HEK293 (cell line): ENCODE data around the gene SERPINA1.
"Not testable (repeated sequence)": the region's sequence is repeated elsewhere in the genome, so short reads cannot be mapped to it uniquely, and the experiment has no call there.

ENCODE experiments used
- CTCF ChIA-PET: fragments of 350-600 bp; formaldehyde crosslinking; extraction: SDS; loops from one replicate; lab custom pipeline; 2021; ENCODE audit warnings: antibody characterized with exemption; lab: Yijun Ruan, JAX
- POLR2A ChIA-PET: fragments of 300-600 bp; formaldehyde crosslinking; extraction: SDS; loops from one replicate; lab custom pipeline; 2020; ENCODE audit warnings: antibody characterized with exemption, inconsistent platforms; lab: Yijun Ruan, JAX
- H3K27ac ChIP-seq: fragments of 200-500 bp; sonication (Bioruptor generic); 2 replicates; pipeline ENCODE4 v1.5.1; 2014; ENCODE audit warnings: low read depth, low read length, control low read depth, inconsistent platforms; ENCODE audit errors: extremely low read depth
- H3K36me3 ChIP-seq, 2 experiments: fragments of 200-500 bp in 1 of 2; sonication (Bioruptor generic) in 1 of 2; 1 replicate in 1 of 2; 2 replicates in 1 of 2; pipeline ENCODE4 v1.5.1; 2014 to 2017; ENCODE audit warnings: inconsistent platforms in 2 of 2, low read length in 2 of 2; ENCODE audit not compliant: control insufficient read depth in 2 of 2, insufficient read depth in 1 of 2
- H3K4me1 ChIP-seq: fragments of 200-500 bp; sonication (Bioruptor generic); 2 replicates; pipeline ENCODE4 v1.5.1; 2014; ENCODE audit warnings: mild to moderate bottlenecking, low read length, inconsistent platforms; ENCODE audit not compliant: control insufficient read depth, insufficient read depth
- H3K4me3 ChIP-seq: 2 replicates; pipeline ENCODE4 v1.5.1; 2011; ENCODE audit warnings: low read depth, mild to moderate bottlenecking, control low read depth, low read length, moderate library complexity
- H3K9me3 ChIP-seq: fragments of 200-500 bp; sonication (Bioruptor generic); 2 replicates; pipeline ENCODE4 v1.5.1; 2014; ENCODE audit warnings: low read depth, low read length, inconsistent platforms; ENCODE audit not compliant: control insufficient read depth, insufficient read depth
- GLIS1 ChIP-seq: fragments of 450-650 bp; formaldehyde crosslinking; IDR thresholded peaks from 2 replicates; pipeline ENCODE4 v1.5.1; 2016; ENCODE audit warnings: missing biosample characterization, missing genetic modification characterization
- MYNN ChIP-seq: fragments of 450-650 bp; formaldehyde crosslinking; IDR thresholded peaks from 2 replicates; pipeline ENCODE4 v1.5.1; 2016; ENCODE audit warnings: missing biosample characterization, missing genetic modification characterization, borderline replicate concordance
- SP2 ChIP-seq: fragments of 450-650 bp; formaldehyde crosslinking; IDR thresholded peaks from 2 replicates; pipeline ENCODE4 v1.5.1; 2016; ENCODE audit warnings: missing biosample characterization, missing genetic modification characterization
- ZBTB48 ChIP-seq: fragments of 450-650 bp; formaldehyde crosslinking; IDR thresholded peaks from 2 replicates; pipeline ENCODE4 v1.5.1; 2016; ENCODE audit warnings: missing biosample characterization, missing genetic modification characterization
- ZFHX2 ChIP-seq: fragments of 450-650 bp; formaldehyde crosslinking; conservative IDR thresholded peaks from 2 replicates; pipeline ENCODE4 v1.5.1; 2016; ENCODE audit warnings: missing biosample characterization, missing genetic modification characterization
- ZIC2 ChIP-seq: fragments of 450-650 bp; formaldehyde crosslinking; IDR thresholded peaks from 2 replicates; pipeline ENCODE4 v1.5.1; 2016; ENCODE audit warnings: missing biosample characterization, missing genetic modification characterization
- ZNF23 ChIP-seq: fragments of 450-650 bp; formaldehyde crosslinking; IDR thresholded peaks from 2 replicates; pipeline ENCODE4 v1.5.1; 2016; ENCODE audit warnings: missing biosample characterization, missing genetic modification characterization, borderline replicate concordance
- ZNF24 ChIP-seq: fragments of 450-650 bp; formaldehyde crosslinking; IDR thresholded peaks from 2 replicates; pipeline ENCODE4 v1.5.1; 2016; ENCODE audit warnings: missing biosample characterization, missing genetic modification characterization
- ZNF426 ChIP-seq: fragments of 450-650 bp; formaldehyde crosslinking; IDR thresholded peaks from 2 replicates; pipeline ENCODE4 v1.5.1; 2017; ENCODE audit warnings: missing biosample characterization, missing genetic modification characterization, mild to moderate bottlenecking, inconsistent platforms, moderate library complexity
- ZNF488 ChIP-seq: fragments of 450-650 bp; formaldehyde crosslinking; IDR thresholded peaks from 2 replicates; pipeline ENCODE4 v1.5.1; 2016; ENCODE audit warnings: missing biosample characterization, missing genetic modification characterization
- ZNF521 ChIP-seq: fragments of 450-650 bp; formaldehyde crosslinking; IDR thresholded peaks from 2 replicates; pipeline ENCODE4 v1.5.1; 2017; ENCODE audit warnings: missing biosample characterization, mild to moderate bottlenecking, missing genetic modification characterization
- ZNF610 ChIP-seq: fragments of 450-650 bp; formaldehyde crosslinking; IDR thresholded peaks from 2 replicates; pipeline ENCODE4 v1.5.1; 2016; ENCODE audit warnings: missing biosample characterization, missing genetic modification characterization, borderline replicate concordance
- ZNF654 ChIP-seq: fragments of 450-650 bp; formaldehyde crosslinking; IDR thresholded peaks from 2 replicates; pipeline ENCODE4 v1.5.1; 2016; ENCODE audit warnings: low read depth, missing biosample characterization, missing genetic modification characterization
- ZNF670 ChIP-seq: fragments of 450-650 bp; formaldehyde crosslinking; IDR thresholded peaks from 2 replicates; pipeline ENCODE4 v1.5.1; 2016; ENCODE audit warnings: missing biosample characterization, missing genetic modification characterization, low read depth
- ZNF768 ChIP-seq: fragments of 450-650 bp; formaldehyde crosslinking; IDR thresholded peaks from 2 replicates; pipeline ENCODE4 v1.5.1; 2018; ENCODE audit warnings: missing biosample characterization, mild to moderate bottlenecking, missing genetic modification characterization
- ZNF837 ChIP-seq: fragments of 450-650 bp; formaldehyde crosslinking; IDR thresholded peaks from 2 replicates; pipeline ENCODE4 v1.5.1; 2016; ENCODE audit warnings: missing biosample characterization, missing genetic modification characterization
- ZSCAN16 ChIP-seq: fragments of 450-650 bp; formaldehyde crosslinking; IDR thresholded peaks from 2 replicates; pipeline ENCODE4 v1.5.1; 2016; ENCODE audit warnings: missing biosample characterization, missing genetic modification characterization

SERPINA1 gene

GRCh38 chr14:94374116-94374515 is 14.3 kb downstream of the SERPINA1 start (continued):
- TF ChIP-seq SP2 (tag by site-specific recombination), result no peak
- TF ChIP-seq GLIS1 (tag by site-specific recombination), result no peak
- TF ChIP-seq ZSCAN16, result no peak
- TF ChIP-seq ZNF23 (tag by site-specific recombination), result no peak

GRCh38 chr14:94373708-94374107 is 14.7 kb downstream of the SERPINA1 start:
- no peaks in the 10 kb centered on the region for H3K36me3 ChIP-seq
- H3K9me3 ChIP-seq, result no peaks in the 10 kb centered on the region
- TF ChIP-seq ZNF426 (tag by site-specific recombination) (no peak), ZNF768 (no peak), ZNF521 (no peak), ZNF837 (tag by site-specific recombination) (no peak), MYNN (tag by site-specific recombination) (no peak)
- POLR2A ChIA-PET, result no interaction called here
- no peak overlapping the region for H3K4me3 ChIP-seq
- H3K27ac ChIP-seq, result no peak overlapping the region
- CTCF ChIA-PET, result interaction anchor here (0.7 kb wide), 1 partner anchor 13 kb away, joined by 3 read pairs; no protein-coding TSS in a partner anchor
- H3K4me1 ChIP-seq, result no peaks in the 10 kb centered on the region

GRCh38 chr14:94372021-94372605 is 16.3 kb downstream of the SERPINA1 start:
- Histone ChIP-seq H3K36me3 (no peaks in the 10 kb centered on the region), H3K4me1 (no peaks in the 10 kb centered on the region), H3K9me3 (no peaks in the 10 kb centered on the region), H3K27ac (no peak overlapping the region), H3K4me3 (no peak overlapping the region)
- ChIA-PET POLR2A (no interaction called here), CTCF (interaction anchor here (0.6 to 0.8 kb wide), 4 partner anchors 25 to 250 kb away, joined by 3 to 4 read pairs (median 4); no protein-coding TSS in a partner anchor)
- TF ChIP-seq ZNF610 (no peak), ZNF654 (tag by site-specific recombination) (peak; percentile 20; the same call in 1 of the 2 replicates), ZIC2 (tag by site-specific recombination) (0 out of 2 replicates have a peak, but pooled peaks have one; percentile 3), GLIS1 (tag by site-specific recombination) (no peak)

GRCh38 chr14:94370524-94370910 is 17.9 kb downstream of the SERPINA1 start:
- Histone ChIP-seq H3K27ac (no peak overlapping the region), H3K4me3 (no peak overlapping the region), H3K36me3 (no peaks in the 10 kb centered on the region), H3K4me1 (no peaks in the 10 kb centered on the region), H3K9me3 (no peaks in the 10 kb centered on the region)
- no peak for TF ChIP-seq ZNF24 (tag by site-specific recombination)
- no peak for TF ChIP-seq ZNF670 (tag by site-specific recombination)
- TF ChIP-seq ZFHX2 (tag by site-specific recombination), result no peak
- no peak for TF ChIP-seq ZNF488
- no peak for TF ChIP-seq ZBTB48 (tag by site-specific recombination)
- ChIA-PET POLR2A (no interaction called here), CTCF (interaction anchor here (0.6 kb wide), 1 partner anchor 64 kb away, joined by 4 read pairs; no protein-coding TSS in a partner anchor)

- H3K4me3 ChIP-seq, H3K9me3 ChIP-seq, POLR2A ChIA-PET, H3K36me3 ChIP-seq, H3K27ac ChIP-seq, H3K4me1 ChIP-seq: not testable (repeated sequence)
- CTCF ChIA-PET, result interaction anchor here (0.6 kb wide), 1 partner anchor 64 kb away, joined by 4 read pairs; no protein-coding TSS in a partner anchor
Measured at GRCh38 chr14:94369766-94370523, 18.5 kb downstream of the SERPINA1 start.
